PFSK-1 (cell line): ENCODE results near the gene RPP30.

Experiments used
- POLR2AphosphoS5 ChIP-seq: IDR thresholded peaks from 2 replicates; pipeline ENCODE4 v1.6.1; 2012; ENCODE audit warnings: low read depth, mild to moderate bottlenecking, control low read depth, low read length, moderate library complexity
- REST ChIP-seq, 2 experiments: IDR thresholded peaks; 2 replicates each; pipeline versions ENCODE4 v1.6.1 to v1.8.0; 2011 to 2012; ENCODE audit warnings: low read depth in 2 of 2, low read length in 2 of 2, control low read depth in 1 of 2, inconsistent platforms in 1 of 2, mild to moderate bottlenecking in 1 of 2, moderate library complexity in 1 of 2; ENCODE audit not compliant: insufficient read depth in 1 of 2

GRCh38 chr10:90925079-90926029 lies 53.6 kb downstream of the RPP30 start:
- TF ChIP-seq POLR2AphosphoS5: no peak
- no peak for TF ChIP-seq REST (IDR thresholded peaks at IDR 0.05; ENCODE audit: insufficient read depth in 1 of 2, low read depth in 2 of 2, low read length in 2 of 2)
